HAP-1 (cell line): ENCODE data around the gene LRIG3.
"Not testable (repeated sequence)": the region's sequence is repeated elsewhere in the genome, so short reads cannot be mapped to it uniquely, and the experiment has no call there.

Experiments
- DNase-seq, 2 experiments: peaks; one replicate each; pipeline ENCODE4 v3.0.0-alpha.2; 2016 to 2020; ENCODE audit warnings: low spot score in 2 of 2
- H3K27me3 ChIP-seq: fragments of 250-450 bp; sonication (Bioruptor Pico); 2 replicates; pipeline ENCODE4 v1.5.1; 2020; ENCODE audit warnings: low read depth, mild to moderate bottlenecking, moderate library complexity
- H3K36me3 ChIP-seq: fragments of 250-450 bp; sonication (Bioruptor Pico); replicated peaks from 2 replicates; pipeline ENCODE4 v1.5.1; 2020; ENCODE audit warnings: mild to moderate bottlenecking
- H3K4me1 ChIP-seq: fragments of 250-450 bp; sonication (Bioruptor Pico); 2 replicates; pipeline ENCODE4 v1.5.1; 2020; ENCODE audit warnings: mild to moderate bottlenecking
- H3K4me3 ChIP-seq: fragments of 250-450 bp; sonication (Bioruptor Pico); 2 replicates; pipeline ENCODE4 v1.5.1; 2020; ENCODE audit warnings: mild to moderate bottlenecking, moderate library complexity
- H3K9me3 ChIP-seq: fragments of 250-450 bp; sonication (Bioruptor Pico); 2 replicates; pipeline ENCODE4 v1.5.1; 2020; ENCODE audit warnings: mild to moderate bottlenecking, moderate library complexity
- in situ Hi-C: fragments of 300-500 bp; cut with MboI; formaldehyde crosslinking; loops from 3 replicates; pipeline ENCODE4 v1.14.3; 2020; ENCODE audit warnings: low sequenced_read_pairs, inconsistent platforms, mixed read lengths

LRIG3 gene

GRCh38 chr12:58920102-58920960 lies at the start of gene LRIG3:
Gene LRIG3, minus strand, starts transcription at chr12:58920504. Its CDS starts 269 bp downstream, at chr12:58920235.
- H3K4me1 ChIP-seq = peaks cover 33% of the 10 kb centered on the region
- no peaks in the 10 kb centered on the region for H3K36me3 ChIP-seq
- peak; percentile 76 to 89 for DNase-seq
- H3K9me3 ChIP-seq = no peaks in the 10 kb centered on the region
- H3K4me3 ChIP-seq = peak within 1 kb of the TSS; percentile 61
- no peaks in the 10 kb centered on the region for H3K27me3 ChIP-seq
- in situ Hi-C loops = no loop called here

- in situ Hi-C loops = no loop called here
- H3K27me3 ChIP-seq = no peaks in the 10 kb centered on the region
- no peak overlapping the region for H3K4me3 ChIP-seq
- no peaks in the 10 kb centered on the region for H3K9me3 ChIP-seq
- no peaks in the 10 kb centered on the region for H3K36me3 ChIP-seq
- no peak for DNase-seq
- H3K4me1 ChIP-seq = no peaks in the 10 kb centered on the region
Observed at GRCh38 chr12:58969237-58969636, 48.9 kb upstream of the LRIG3 start.

- in situ Hi-C loops = no loop called here
- H3K36me3 ChIP-seq = no peaks in the 10 kb centered on the region
- H3K4me3 ChIP-seq = no peak overlapping the region
- H3K4me1 ChIP-seq = no peaks in the 10 kb centered on the region
- DNase-seq = no peak
- no peaks in the 10 kb centered on the region for H3K9me3 ChIP-seq
- no peaks in the 10 kb centered on the region for H3K27me3 ChIP-seq
Observed at GRCh38 chr12:58967561-58967960, 47.3 kb upstream of the LRIG3 start.

- no peak for DNase-seq
- H3K4me3 ChIP-seq = no peak overlapping the region
- in situ Hi-C loops = no loop called here
- H3K9me3 ChIP-seq = no peaks in the 10 kb centered on the region
- no peaks in the 10 kb centered on the region for H3K27me3 ChIP-seq
- H3K36me3 ChIP-seq = no peaks in the 10 kb centered on the region
- H3K4me1 ChIP-seq = no peaks in the 10 kb centered on the region
Observed at GRCh38 chr12:58966939-58967338, 46.6 kb upstream of the LRIG3 start.

- H3K9me3 ChIP-seq = no peaks in the 10 kb centered on the region
- no peak overlapping the region for H3K4me3 ChIP-seq
- no peaks in the 10 kb centered on the region for H3K36me3 ChIP-seq
- in situ Hi-C loops = no loop called here
- no peaks in the 10 kb centered on the region for H3K27me3 ChIP-seq
- H3K4me1 ChIP-seq = no peaks in the 10 kb centered on the region
- no peak for DNase-seq
Observed at GRCh38 chr12:58965568-58965967, 45.3 kb upstream of the LRIG3 start.

GRCh38 chr12:58963844-58964243 lies 43.5 kb upstream of the LRIG3 start:
- Histone ChIP-seq H3K4me1 (no peaks in the 10 kb centered on the region), H3K36me3 (no peaks in the 10 kb centered on the region), H3K9me3 (no peaks in the 10 kb centered on the region), H3K4me3 (no peak overlapping the region), H3K27me3 (no peaks in the 10 kb centered on the region)
- in situ Hi-C loops = no loop called here
- no peak for DNase-seq

- Histone ChIP-seq H3K4me3 (no peak overlapping the region), H3K4me1 (peaks cover 6% of the 10 kb centered on the region; the same call in 1 of the 2 replicates), H3K27me3 (no peaks in the 10 kb centered on the region), H3K9me3 (no peaks in the 10 kb centered on the region), H3K36me3 (no peaks in the 10 kb centered on the region)
- no peak for DNase-seq
- in situ Hi-C loops = no loop called here
Observed at GRCh38 chr12:58961906-58962305, 41.6 kb upstream of the LRIG3 start.

- no peak for DNase-seq
- H3K36me3 ChIP-seq = no peaks in the 10 kb centered on the region
- H3K27me3 ChIP-seq = no peaks in the 10 kb centered on the region
- H3K9me3 ChIP-seq = no peaks in the 10 kb centered on the region
- in situ Hi-C loops = no loop called here
- peaks cover 9% of the 10 kb centered on the region for H3K4me1 ChIP-seq
- no peak overlapping the region for H3K4me3 ChIP-seq
Observed at GRCh38 chr12:58961166-58961565, 40.9 kb upstream of the LRIG3 start.

GRCh38 chr12:58959639-58960300 lies 39.5 kb upstream of the LRIG3 start:
- Histone ChIP-seq H3K9me3 (no peaks in the 10 kb centered on the region), H3K27me3 (no peaks in the 10 kb centered on the region), H3K4me1 (peaks cover 9% of the 10 kb centered on the region), H3K36me3 (no peaks in the 10 kb centered on the region), H3K4me3 (no peak overlapping the region)
- no peak for DNase-seq
- in situ Hi-C loops = no loop called here

- H3K4me1 ChIP-seq = peaks cover 9% of the 10 kb centered on the region
- no peaks in the 10 kb centered on the region for H3K27me3 ChIP-seq
- H3K36me3 ChIP-seq = no peaks in the 10 kb centered on the region
- in situ Hi-C loops = no loop called here
- H3K4me3 ChIP-seq = no peak overlapping the region
- H3K9me3 ChIP-seq = no peaks in the 10 kb centered on the region
- DNase-seq = no peak
Observed at GRCh38 chr12:58957298-58957697, 37.0 kb upstream of the LRIG3 start.

GRCh38 chr12:58955849-58956248 lies 35.5 kb upstream of the LRIG3 start:
- Histone ChIP-seq H3K9me3 (no peaks in the 10 kb centered on the region), H3K4me1 (peaks cover 9% of the 10 kb centered on the region), H3K27me3 (no peaks in the 10 kb centered on the region), H3K4me3 (no peak overlapping the region), H3K36me3 (no peaks in the 10 kb centered on the region)
- DNase-seq = no peak
- in situ Hi-C loops = no loop called here

GRCh38 chr12:58954002-58954401 lies 33.7 kb upstream of the LRIG3 start:
- H3K27me3 ChIP-seq = no peaks in the 10 kb centered on the region
- no peaks in the 10 kb centered on the region for H3K9me3 ChIP-seq
- H3K4me3 ChIP-seq = no peak overlapping the region
- in situ Hi-C loops = no loop called here
- H3K36me3 ChIP-seq = no peaks in the 10 kb centered on the region
- DNase-seq = no peak
- H3K4me1 ChIP-seq = peaks cover 9% of the 10 kb centered on the region

GRCh38 chr12:58950739-58951100 lies 30.4 kb upstream of the LRIG3 start:
- Histone ChIP-seq H3K9me3 (no peaks in the 10 kb centered on the region), H3K4me3 (no peak overlapping the region), H3K36me3 (no peaks in the 10 kb centered on the region), H3K4me1 (no peaks in the 10 kb centered on the region), H3K27me3 (no peaks in the 10 kb centered on the region)
- DNase-seq = no peak
- in situ Hi-C loops = no loop called here

- H3K9me3 ChIP-seq, H3K36me3 ChIP-seq, H3K4me3 ChIP-seq, H3K27me3 ChIP-seq, H3K4me1 ChIP-seq, in situ Hi-C loops: not testable (repeated sequence)
- DNase-seq = peak in 1 of 2 experiments; percentile 9
Observed at GRCh38 chr12:58949954-58950738, 29.8 kb upstream of the LRIG3 start.
